Loucy (cell line): ENCODE data around the gene AFTPH.

Source experiments
- H2AFZ ChIP-seq: fragments of 200-600 bp; sonication (generic); 2 replicates; pipeline ENCODE4 v1.6.0; 2016; ENCODE audit warnings: antibody characterized with exemption, mild to moderate bottlenecking, low read length, moderate library complexity
- H3F3A ChIP-seq: fragments of 200-600 bp; 2 replicates; pipeline ENCODE4 v1.6.0; 2016; ENCODE audit warnings: antibody characterized with exemption, low read depth, mild to moderate bottlenecking
- H3K27me3 ChIP-seq: fragments of 200-600 bp; sonication (generic); 2 replicates; pipeline ENCODE4 v1.6.1; 2014; ENCODE audit warnings: low read length, mild to moderate bottlenecking; ENCODE audit not compliant: insufficient read depth, poor library complexity, severe bottlenecking
- H3K36me3 ChIP-seq: fragments of 200-600 bp; sonication (generic); 2 replicates; pipeline ENCODE4 v1.6.1; 2016; ENCODE audit warnings: low read length; ENCODE audit not compliant: insufficient read depth
- H3K4me1 ChIP-seq: fragments of 200-600 bp; sonication (generic); 2 replicates; pipeline ENCODE4 v1.5.1; 2014; ENCODE audit warnings: low read length, mild to moderate bottlenecking; ENCODE audit not compliant: insufficient read depth, poor library complexity, severe bottlenecking
- H3K4me2 ChIP-seq: fragments of 200-600 bp; sonication (generic); 2 replicates; pipeline ENCODE4 v1.6.0; 2014; ENCODE audit warnings: antibody characterized with exemption, low read length, low read depth, mild to moderate bottlenecking; ENCODE audit not compliant: poor library complexity, severe bottlenecking
- H3K4me3 ChIP-seq: fragments of 200-600 bp; sonication (generic); 2 replicates; pipeline ENCODE4 v1.5.1; 2014; ENCODE audit warnings: low read length, mild to moderate bottlenecking, mixed read lengths; ENCODE audit not compliant: poor library complexity, severe bottlenecking
- H3K79me2 ChIP-seq: fragments of 200-600 bp; sonication (generic); 2 replicates; pipeline ENCODE4 v1.6.1; 2014; ENCODE audit warnings: low read length; ENCODE audit not compliant: insufficient read depth
- H3K9ac ChIP-seq: fragments of 200-600 bp; sonication (generic); 2 replicates; pipeline ENCODE4 v1.6.0; 2014; ENCODE audit warnings: mild to moderate bottlenecking, low read depth, low read length, moderate library complexity; ENCODE audit not compliant: poor library complexity, severe bottlenecking
- H3K9me2 ChIP-seq: fragments of 200-600 bp; sonication (generic); replicated peaks from 2 replicates; pipeline ENCODE4 v1.6.1; 2016; ENCODE audit warnings: low read depth, low read length, mixed read lengths
- H3K9me3 ChIP-seq: fragments of 200-600 bp; sonication (generic); 2 replicates; pipeline ENCODE4 v1.6.1; 2014; ENCODE audit warnings: mild to moderate bottlenecking, antibody characterized with exemption, low read length, low read depth; ENCODE audit not compliant: insufficient read depth
- H4K20me1 ChIP-seq: fragments of 200-600 bp; sonication (generic); 2 replicates; pipeline ENCODE4 v1.6.0; 2014; ENCODE audit warnings: antibody characterized with exemption, low read length, mild to moderate bottlenecking; ENCODE audit not compliant: insufficient read depth, poor library complexity, severe bottlenecking
- EZH2phosphoT487 ChIP-seq: fragments of 200-600 bp; IDR thresholded peaks from 2 replicates; pipeline ENCODE4 v1.6.1; 2018; ENCODE audit warnings: antibody characterized with exemption, mild to moderate bottlenecking, moderate library complexity, borderline replicate concordance
- TF ChIP-seq, protein P1 (sequence below): fragments of 200-600 bp; sonication (generic); conservative IDR thresholded peaks from 2 replicates; pipeline ENCODE4 v1.5.1; 2014; ENCODE audit warnings: mild to moderate bottlenecking, antibody characterized with exemption, low read length

AFTPH gene

DNA sequence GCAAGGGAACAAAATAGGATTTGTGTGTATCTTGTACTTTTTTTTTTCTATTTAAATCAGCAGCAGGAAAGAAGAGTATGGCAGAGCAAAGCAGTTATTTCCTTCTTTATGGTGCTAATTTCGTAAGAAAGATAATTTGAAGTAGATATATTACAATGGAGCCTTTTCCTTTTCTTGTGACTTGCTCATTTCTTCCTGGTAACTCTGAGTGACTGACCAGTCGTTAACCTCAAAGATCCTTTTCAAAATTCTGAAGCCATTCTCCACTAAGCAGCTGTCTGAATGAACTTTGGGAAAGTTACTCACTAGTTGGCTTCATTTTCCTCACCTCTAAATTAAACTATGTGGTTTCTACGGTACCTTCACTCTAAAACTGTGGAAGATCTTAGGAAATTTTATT lies 24.6 kb downstream of the AFTPH start:
- no peak overlapping the region for H3K9ac ChIP-seq
- H2AFZ ChIP-seq: no peak overlapping the region
- TF ChIP-seq EZH2phosphoT487: no peak
- TF ChIP-seq, protein P1, sequence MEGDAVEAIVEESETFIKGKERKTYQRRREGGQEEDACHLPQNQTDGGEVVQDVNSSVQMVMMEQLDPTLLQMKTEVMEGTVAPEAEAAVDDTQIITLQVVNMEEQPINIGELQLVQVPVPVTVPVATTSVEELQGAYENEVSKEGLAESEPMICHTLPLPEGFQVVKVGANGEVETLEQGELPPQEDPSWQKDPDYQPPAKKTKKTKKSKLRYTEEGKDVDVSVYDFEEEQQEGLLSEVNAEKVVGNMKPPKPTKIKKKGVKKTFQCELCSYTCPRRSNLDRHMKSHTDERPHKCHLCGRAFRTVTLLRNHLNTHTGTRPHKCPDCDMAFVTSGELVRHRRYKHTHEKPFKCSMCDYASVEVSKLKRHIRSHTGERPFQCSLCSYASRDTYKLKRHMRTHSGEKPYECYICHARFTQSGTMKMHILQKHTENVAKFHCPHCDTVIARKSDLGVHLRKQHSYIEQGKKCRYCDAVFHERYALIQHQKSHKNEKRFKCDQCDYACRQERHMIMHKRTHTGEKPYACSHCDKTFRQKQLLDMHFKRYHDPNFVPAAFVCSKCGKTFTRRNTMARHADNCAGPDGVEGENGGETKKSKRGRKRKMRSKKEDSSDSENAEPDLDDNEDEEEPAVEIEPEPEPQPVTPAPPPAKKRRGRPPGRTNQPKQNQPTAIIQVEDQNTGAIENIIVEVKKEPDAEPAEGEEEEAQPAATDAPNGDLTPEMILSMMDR: no peak
- H3K9me2 ChIP-seq: no peaks in the 10 kb centered on the region
- peaks cover 22% of the 10 kb centered on the region; the same call in 1 of the 2 replicates for H3K36me3 ChIP-seq
- H3F3A ChIP-seq: no peaks in the 10 kb centered on the region
- no peaks in the 10 kb centered on the region for H3K27me3 ChIP-seq
- no peak overlapping the region for H3K4me2 ChIP-seq
- peaks cover 46% of the 10 kb centered on the region for H3K79me2 ChIP-seq
- H3K9me3 ChIP-seq: no peaks in the 10 kb centered on the region
- H4K20me1 ChIP-seq: peaks cover 4% of the 10 kb centered on the region
- H3K4me1 ChIP-seq: no peaks in the 10 kb centered on the region
- no peak overlapping the region for H3K4me3 ChIP-seq

- Histone ChIP-seq H3K4me1 (no peaks in the 10 kb centered on the region), H3K27me3 (no peaks in the 10 kb centered on the region), H3K9me2 (no peaks in the 10 kb centered on the region), H3K4me2 (no peak overlapping the region), H3F3A (no peaks in the 10 kb centered on the region), H4K20me1 (peaks cover 4% of the 10 kb centered on the region), H3K9me3 (no peaks in the 10 kb centered on the region), H3K79me2 (peaks cover 35% of the 10 kb centered on the region), H3K9ac (no peak overlapping the region), H2AFZ (no peak overlapping the region), H3K36me3 (peaks cover 22% of the 10 kb centered on the region; the same call in 1 of the 2 replicates), H3K4me3 (no peak overlapping the region)
- TF ChIP-seq, protein P1: no peak
- TF ChIP-seq EZH2phosphoT487: no peak
Measured at GRCh38 chr2:64550042-64550441, 25.9 kb downstream of the AFTPH start.

DNA sequence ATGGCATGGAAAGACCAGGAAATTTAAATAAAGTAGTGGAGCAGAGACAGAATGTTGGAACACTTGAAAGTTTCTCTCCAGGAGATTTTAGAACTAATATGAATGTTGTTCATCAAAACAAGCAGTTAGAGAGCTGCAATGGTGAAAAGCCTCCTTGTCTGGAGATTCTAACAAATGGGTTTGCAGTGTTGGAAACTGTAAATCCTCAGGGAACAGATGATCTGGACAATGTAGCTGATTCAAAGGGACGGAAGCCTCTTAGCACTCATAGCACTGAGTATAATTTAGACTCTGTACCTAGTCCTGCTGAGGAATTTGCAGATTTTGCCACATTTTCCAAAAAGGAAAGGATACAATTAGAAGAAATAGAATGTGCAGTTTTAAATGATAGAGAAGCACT lies 27.7 kb downstream of the AFTPH start:
- no peak for TF ChIP-seq EZH2phosphoT487
- TF ChIP-seq, protein P1: no peak
- peaks cover 4% of the 10 kb centered on the region for H4K20me1 ChIP-seq

More for the DNA sequence above, 27.7 kb downstream of the AFTPH start:
- no peaks in the 10 kb centered on the region for H3K9me2 ChIP-seq
- no peaks in the 10 kb centered on the region for H3F3A ChIP-seq
- no peaks in the 10 kb centered on the region for H3K27me3 ChIP-seq
- H2AFZ ChIP-seq: no peak overlapping the region
- no peak overlapping the region for H3K4me2 ChIP-seq
- H3K4me1 ChIP-seq: no peaks in the 10 kb centered on the region
- H3K4me3 ChIP-seq: no peak overlapping the region
- no peaks in the 10 kb centered on the region for H3K9me3 ChIP-seq
- peaks cover 35% of the 10 kb centered on the region for H3K79me2 ChIP-seq
- H3K9ac ChIP-seq: no peak overlapping the region
- H3K36me3 ChIP-seq: peaks cover 22% of the 10 kb centered on the region; the same call in 1 of the 2 replicates
